ENCODE measurements around the gene KIF3C. TPM values are rescaled to one million over a fixed set of nuclear protein-coding genes. Genes with fewer than 3 reads are reported as not detected.
A peak's percentile ranks its signal among the peaks of the same experiment; 100 is the strongest.

Gene KIF3C
- total and polyA plus RNA-seq, 2 donors (not counting 3 experiments of a cell fraction or from before 2014, with no cell fraction given), result 11.4 to 40.7 TPM

DNA sequence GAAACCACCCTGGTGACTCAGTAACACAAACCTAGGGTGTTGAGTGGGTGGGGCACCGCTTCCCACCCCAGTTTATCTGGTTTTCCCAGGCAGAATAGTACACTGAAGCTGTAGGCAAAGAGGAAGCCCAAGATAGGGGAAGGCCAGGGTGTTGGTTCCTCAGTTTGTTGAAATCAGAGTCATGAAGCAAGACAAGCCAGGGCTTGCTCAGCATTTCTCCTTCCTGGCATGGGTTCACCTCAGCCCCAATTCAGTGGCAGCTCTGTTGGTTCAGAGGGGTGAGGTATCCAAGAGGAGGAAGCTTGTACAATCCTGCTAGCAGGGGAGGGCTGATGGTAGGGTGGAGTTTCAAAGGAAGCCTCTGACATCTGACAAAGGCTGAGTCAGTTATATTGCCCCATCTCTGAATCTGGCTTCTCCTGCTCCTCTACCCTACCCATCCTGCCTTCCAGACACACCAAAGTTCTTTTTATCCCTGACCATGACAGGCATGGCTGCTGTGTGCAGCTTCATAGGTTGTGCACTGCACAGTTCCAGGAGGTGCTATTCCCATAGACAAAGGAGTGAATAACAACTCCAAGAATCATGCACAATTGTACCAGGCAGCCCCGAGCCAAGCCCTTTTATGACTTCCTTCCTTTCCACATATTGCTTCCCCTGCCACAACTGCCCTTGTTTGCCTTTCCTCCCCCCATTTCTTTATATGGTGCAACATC lies 26.7 kb upstream of the KIF3C start:
- ChIA-PET CTCF (interaction anchor here (0.8 to 0.9 kb wide), 2 partner anchors 9 to 11 kb away, joined by 3 read pairs; no protein-coding TSS in a partner anchor), POLR2A (no interaction called here)
- no peak overlapping the region for H3K9ac ChIP-seq (replicated peaks; ENCODE audit: extremely low read depth, insufficient read depth, low read length)
- no peak overlapping the region for H3K27ac ChIP-seq (ENCODE audit: insufficient read depth, low read depth, low read length)
- no peaks in the 10 kb centered on the region for H3K9me1 ChIP-seq (replicated peaks; ENCODE audit: control insufficient read depth, extremely low read depth, insufficient read depth, low read length)
- peak; percentile 80 for FAIRE-seq
- H3K4me1 ChIP-seq (ENCODE audit: control insufficient read depth, extremely low read depth, insufficient read depth, low read length), result peaks cover 20% of the 10 kb centered on the region
- H3K4me3 ChIP-seq (replicated peaks in 1 of 3; ENCODE audit: insufficient read depth in 1 of 3, low read depth in 1 of 3, low read length in 3 of 3), result no peak overlapping the region
- no peaks in the 10 kb centered on the region for H3K36me3 ChIP-seq (ENCODE audit: control insufficient read depth in 2 of 2, extremely low read depth in 1 of 2, insufficient read depth in 2 of 2, low read length in 2 of 2)
- H3K4me2 ChIP-seq (ENCODE audit: insufficient read depth, low read length), result peak overlapping the region; percentile 26
- peak; percentile 64 for DNase-seq (ENCODE audit: low read depth, low spot score)
- BruUV-seq (replicated peaks), result no TSS peak
- no peaks in the 10 kb centered on the region for H3K79me2 ChIP-seq (ENCODE audit: control insufficient read depth, insufficient read depth, low read length)
- dilution Hi-C loops (cut with MboI; ENCODE audit: extremely low pct_ligation_motif_present, low sequenced_read_pairs) (no loop called here), intact Hi-C loops (cut with micrococcal nuclease) (no loop called here)
- TF ChIP-seq, protein P1, sequence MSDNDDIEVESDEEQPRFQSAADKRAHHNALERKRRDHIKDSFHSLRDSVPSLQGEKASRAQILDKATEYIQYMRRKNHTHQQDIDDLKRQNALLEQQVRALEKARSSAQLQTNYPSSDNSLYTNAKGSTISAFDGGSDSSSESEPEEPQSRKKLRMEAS (IDR thresholded peaks at IDR 0.05; ENCODE audit: insufficient read depth, insufficient read length), result no peak
- TF ChIP-seq JUN (IDR thresholded peaks at IDR 0.05; ENCODE audit: borderline replicate concordance, insufficient read depth, insufficient read length, low read depth) (no peak), FOS (IDR thresholded peaks at IDR 0.05; ENCODE audit: borderline replicate concordance, insufficient read depth, low read length) (no peak), POLR2A (IDR thresholded peaks at IDR 0.05; ENCODE audit: low read depth, low read length) (no peak), POLR2AphosphoS5 (IDR thresholded peaks at IDR 0.05; ENCODE audit: insufficient read depth, low read depth, low read length) (peak; percentile 46)
- TF ChIP-seq, protein P2, sequence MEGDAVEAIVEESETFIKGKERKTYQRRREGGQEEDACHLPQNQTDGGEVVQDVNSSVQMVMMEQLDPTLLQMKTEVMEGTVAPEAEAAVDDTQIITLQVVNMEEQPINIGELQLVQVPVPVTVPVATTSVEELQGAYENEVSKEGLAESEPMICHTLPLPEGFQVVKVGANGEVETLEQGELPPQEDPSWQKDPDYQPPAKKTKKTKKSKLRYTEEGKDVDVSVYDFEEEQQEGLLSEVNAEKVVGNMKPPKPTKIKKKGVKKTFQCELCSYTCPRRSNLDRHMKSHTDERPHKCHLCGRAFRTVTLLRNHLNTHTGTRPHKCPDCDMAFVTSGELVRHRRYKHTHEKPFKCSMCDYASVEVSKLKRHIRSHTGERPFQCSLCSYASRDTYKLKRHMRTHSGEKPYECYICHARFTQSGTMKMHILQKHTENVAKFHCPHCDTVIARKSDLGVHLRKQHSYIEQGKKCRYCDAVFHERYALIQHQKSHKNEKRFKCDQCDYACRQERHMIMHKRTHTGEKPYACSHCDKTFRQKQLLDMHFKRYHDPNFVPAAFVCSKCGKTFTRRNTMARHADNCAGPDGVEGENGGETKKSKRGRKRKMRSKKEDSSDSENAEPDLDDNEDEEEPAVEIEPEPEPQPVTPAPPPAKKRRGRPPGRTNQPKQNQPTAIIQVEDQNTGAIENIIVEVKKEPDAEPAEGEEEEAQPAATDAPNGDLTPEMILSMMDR (IDR thresholded peaks at IDR 0.05; ENCODE audit: extremely low read depth in 1 of 2, insufficient read depth in 1 of 2, low read depth in 1 of 2, low read length in 2 of 2), result no peak
- H2AFZ ChIP-seq (ENCODE audit: low read depth, low read length), result peak overlapping the region; percentile 35
- H3K9me3 ChIP-seq (replicated peaks; ENCODE audit: control insufficient read depth, insufficient read depth, low read length), result no peaks in the 10 kb centered on the region
- no peaks in the 10 kb centered on the region for H4K20me1 ChIP-seq (replicated peaks; ENCODE audit: control insufficient read depth, extremely low read depth, insufficient read depth, low read length)
- no peaks in the 10 kb centered on the region for H3K27me3 ChIP-seq (ENCODE audit: control insufficient read depth in 2 of 2, insufficient read depth in 2 of 2, low read length in 2 of 2)

Measured in endothelial cell of umbilical vein (primary cell).